Cortex of kidney (tissue), 1 donor: ENCODE measurements around the gene RNU1-2.
"Not testable (repeated sequence)": the region's sequence is repeated elsewhere in the genome, so short reads cannot be mapped to it uniquely, and the experiment has no call there.

ENCODE experiments used
- DNase-seq: peaks from one replicate; lab custom pipeline; 2025; lab: John Stamatoyannopoulos, UW

RNU1-2 gene

GRCh38 chr1:16895598-16896315 is at the start of gene RNU1-2:
Gene RNU1-2, plus strand, starts transcription at chr1:16895980.
- DNase-seq: not testable (repeated sequence)

DNA sequence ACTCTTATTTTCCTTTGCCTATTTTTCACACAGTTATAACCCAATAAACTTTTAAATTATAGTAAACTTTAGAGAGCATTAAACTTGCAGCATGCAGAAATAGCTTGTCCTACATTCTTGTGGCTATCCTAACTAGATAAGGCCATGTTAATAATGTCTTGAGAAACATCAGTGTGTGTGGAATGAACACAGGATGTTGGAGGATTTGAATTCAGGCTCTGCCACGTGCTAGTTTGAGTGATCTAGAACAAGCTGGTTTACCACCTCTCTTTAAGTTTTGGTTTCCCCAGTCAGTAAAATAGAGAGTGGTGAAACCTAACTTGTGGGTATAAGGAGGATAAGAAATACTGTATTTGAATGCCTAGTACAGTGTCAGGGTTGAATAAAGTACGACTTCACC is 39.6 kb upstream of the RNU1-2 start:
- DNase-seq: not testable (repeated sequence)

DNA sequence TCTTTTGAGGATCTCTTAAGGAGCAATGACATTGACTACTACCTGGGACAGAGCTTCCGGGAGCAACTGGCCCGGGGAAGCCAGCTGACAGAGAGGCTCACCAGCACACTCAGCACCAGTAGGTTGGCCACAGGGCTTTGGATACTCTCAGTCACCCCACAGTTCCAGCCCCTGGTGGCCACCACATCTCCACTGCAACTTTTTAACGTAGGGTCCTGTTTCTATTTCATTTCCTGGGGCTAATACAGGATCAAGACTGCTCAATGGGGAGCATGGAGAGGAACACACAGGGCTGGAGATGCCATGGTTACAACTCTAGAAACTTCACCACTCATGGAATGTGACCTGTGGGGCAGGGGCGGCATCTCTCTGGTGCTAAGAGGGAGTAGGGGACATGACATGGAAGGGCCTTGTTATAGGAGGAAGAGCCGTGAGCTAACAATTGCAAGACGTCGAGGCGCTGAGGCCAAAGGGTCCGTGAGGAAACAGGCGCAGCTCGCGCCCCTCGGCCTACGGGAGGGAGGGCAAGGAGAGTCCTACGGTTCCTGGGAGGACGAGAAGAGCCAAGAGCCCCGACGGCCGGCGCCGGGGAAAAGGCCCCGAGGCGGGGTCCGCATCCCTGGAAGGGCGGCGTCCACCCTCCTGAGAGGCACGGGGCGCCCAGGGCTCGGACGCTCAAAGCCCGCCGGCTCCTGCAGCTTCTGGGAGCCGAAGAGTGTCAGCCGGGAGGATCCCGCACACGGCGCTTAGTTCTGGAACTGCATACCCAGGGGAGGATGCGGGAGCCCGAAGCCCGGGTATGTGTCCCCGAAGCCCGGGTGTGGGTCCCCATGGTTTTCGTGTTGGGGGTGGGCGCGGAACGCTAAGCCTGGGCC is 36.4 kb upstream of the RNU1-2 start:
- not testable (repeated sequence) for DNase-seq

- not testable (repeated sequence) for DNase-seq
Measured at GRCh38 chr1:16860048-16860447, 35.7 kb upstream of the RNU1-2 start.

- DNase-seq: not testable (repeated sequence)
Measured at GRCh38 chr1:16861832-16862245, 33.9 kb upstream of the RNU1-2 start.

GRCh38 chr1:16862415-16862814 is 33.4 kb upstream of the RNU1-2 start:
- not testable (repeated sequence) for DNase-seq

- DNase-seq: not testable (repeated sequence)
Measured at GRCh38 chr1:16863024-16863423, 32.8 kb upstream of the RNU1-2 start.

DNA sequence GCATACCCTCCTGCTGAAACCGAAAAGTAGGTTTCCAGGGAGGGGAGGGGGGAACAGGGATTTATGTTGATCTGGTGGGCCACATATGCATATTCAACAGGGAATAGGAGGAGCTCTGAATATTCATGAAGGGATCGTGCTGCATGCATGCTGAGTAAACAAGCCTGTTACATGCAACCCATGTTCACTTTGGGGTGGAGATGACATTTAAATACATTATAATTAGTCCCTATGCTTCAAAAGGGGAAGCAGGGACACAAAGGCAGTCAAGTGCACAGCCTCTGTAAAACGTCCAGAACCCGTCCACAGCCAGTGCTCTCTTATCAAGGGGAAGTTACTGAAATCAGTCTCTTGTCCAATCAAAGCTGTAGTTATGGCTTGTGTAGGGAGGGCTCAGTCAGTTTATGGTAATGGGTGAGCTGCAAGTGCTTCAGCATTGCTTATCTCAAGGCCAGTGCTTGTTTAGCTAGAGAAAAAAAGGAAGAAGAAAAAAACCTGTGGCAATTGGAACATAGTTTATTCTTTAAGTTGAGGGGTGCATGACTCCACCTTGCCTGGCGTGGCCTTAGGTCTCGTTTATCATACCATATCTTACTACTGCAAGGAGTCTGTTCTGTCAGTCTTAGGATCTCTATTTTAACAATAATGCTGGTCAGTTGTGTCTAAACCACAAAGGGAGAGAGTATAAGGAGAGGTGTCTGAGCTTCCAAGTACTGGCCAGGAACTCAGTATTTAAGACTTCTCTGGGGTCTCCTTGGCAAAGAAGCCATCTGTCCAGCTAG is 28.7 kb upstream of the RNU1-2 start:
- DNase-seq: not testable (repeated sequence)

GRCh38 chr1:16868787-16869186 is 27.0 kb upstream of the RNU1-2 start:
- DNase-seq: not testable (repeated sequence)

GRCh38 chr1:16869996-16870395 is 25.8 kb upstream of the RNU1-2 start:
- DNase-seq: not testable (repeated sequence)

DNA sequence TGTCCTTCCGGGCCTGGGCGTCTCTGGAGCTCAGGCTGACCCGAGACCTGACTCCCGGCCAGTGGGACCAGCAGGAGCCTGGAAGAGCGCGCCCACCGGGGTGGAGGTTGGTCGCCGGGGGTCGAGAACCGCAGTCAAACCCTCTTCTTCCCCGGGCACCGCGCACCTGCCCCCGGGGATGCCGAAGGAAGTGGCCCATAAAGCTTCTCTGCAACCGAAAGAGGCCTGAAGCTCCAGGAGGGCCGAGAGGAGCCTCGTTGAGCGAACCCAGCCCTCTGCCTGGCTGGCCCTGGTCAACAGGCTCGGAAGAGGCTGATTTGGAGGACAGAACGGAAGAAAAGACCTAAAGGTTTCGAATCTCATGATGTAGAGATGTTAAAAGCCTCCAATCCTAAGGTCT is 24.6 kb upstream of the RNU1-2 start:
- not testable (repeated sequence) for DNase-seq

DNA sequence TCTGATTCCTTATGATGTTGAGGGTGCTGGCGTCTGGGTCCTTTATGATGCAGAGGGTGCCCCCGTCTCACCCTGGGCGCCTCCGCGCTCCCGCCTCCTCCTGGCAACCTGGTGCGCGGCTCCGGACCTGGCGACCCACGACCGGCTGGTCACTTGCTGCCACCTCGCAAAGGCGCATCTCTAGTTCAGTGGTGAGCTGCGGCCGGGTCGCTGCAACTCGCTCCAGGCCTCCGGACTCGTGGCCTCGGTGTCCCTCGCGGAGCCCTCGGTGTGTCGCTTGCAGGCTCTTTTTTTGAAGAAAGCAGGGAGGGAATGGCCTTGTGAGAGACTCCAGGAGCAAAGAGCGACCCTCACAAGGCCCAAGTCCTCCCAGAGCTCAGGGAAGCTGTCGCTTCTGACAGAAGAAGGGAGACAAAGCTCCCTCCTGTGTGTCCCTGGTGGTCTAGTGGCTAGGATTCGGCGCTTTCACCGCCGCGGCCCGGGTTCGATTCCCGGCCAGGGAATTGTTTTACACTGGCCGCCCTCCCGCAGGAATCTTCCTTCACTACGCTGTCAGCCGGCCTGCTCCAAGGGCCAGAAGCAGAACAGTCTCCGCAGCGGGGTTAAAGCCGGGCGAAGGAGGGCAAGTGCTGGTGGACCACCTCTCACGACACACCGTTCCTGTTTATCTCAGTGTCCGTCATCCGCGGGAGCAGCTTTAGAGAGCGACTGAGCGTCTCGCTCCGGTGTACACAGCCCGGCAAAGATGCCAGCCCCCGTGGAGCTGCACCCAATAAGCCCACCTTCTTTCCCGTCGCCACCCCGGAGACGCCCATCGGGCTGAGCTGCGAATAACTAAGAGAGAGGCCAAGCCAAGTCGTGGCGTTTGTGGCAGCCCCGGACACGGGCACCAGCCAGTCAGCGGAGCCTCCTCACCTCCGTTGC is 23.4 kb upstream of the RNU1-2 start:
- not testable (repeated sequence) for DNase-seq

DNA sequence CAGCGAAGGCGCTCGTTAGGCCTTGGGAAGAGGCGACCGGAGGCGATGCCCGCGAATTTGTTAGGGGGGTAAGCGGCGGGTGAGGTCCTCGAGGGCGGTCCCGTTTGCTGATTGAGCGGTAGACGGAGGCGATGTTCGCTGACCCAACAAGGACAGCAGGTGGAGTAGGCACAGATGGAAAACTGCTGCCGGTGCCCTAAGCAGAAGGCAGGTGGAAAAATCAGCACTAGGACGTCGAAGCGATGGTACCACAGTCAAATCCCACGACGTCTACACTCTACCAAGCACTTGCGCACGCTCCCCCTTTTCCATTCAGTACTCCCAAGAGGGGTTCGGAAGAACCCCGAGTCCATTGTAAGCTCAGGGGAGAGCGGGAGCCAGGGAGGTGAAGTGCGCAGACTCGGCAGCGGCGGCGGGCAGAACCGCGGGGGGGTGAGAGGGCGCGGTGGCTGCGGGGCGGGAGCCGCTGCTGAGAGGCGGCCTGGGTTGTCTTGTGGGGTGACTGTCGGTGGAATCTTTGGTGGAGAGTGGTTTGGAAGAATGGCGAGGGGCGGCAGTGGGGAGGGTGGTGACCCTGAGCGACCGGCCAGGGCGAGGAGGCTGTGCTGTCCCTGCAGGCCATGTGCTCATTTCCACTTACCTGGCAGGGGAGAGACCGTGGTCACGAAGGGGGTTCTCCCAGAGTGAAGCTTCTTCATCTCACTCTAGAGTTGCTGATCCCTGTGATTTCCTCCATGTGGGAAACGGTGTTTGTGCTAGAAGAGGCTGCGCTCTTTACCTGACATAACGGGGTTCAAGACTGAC is 22.5 kb upstream of the RNU1-2 start:
- not testable (repeated sequence) for DNase-seq

- not testable (repeated sequence) for DNase-seq
Measured at GRCh38 chr1:16874968-16875765, 20.6 kb upstream of the RNU1-2 start.

DNA sequence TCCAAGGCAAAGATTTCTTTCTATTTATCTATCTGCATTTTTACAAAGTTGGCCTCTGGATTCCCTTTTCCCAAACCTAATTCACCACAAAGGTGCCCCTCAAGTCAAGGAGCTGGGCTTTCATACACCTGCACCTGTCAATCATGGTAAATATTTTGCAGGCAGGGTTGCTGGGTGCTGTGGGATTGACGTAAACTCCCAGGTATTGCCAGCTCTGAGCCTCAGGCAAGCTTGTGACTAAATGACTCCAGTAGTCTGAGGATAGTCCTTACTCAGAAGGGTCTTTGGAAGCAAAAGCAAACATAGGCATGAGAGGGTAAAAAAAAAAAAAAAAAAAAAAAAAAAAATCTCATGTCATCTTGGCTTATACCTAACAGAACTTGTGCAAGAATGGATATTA is 14.0 kb upstream of the RNU1-2 start:
- not testable (repeated sequence) for DNase-seq

DNA sequence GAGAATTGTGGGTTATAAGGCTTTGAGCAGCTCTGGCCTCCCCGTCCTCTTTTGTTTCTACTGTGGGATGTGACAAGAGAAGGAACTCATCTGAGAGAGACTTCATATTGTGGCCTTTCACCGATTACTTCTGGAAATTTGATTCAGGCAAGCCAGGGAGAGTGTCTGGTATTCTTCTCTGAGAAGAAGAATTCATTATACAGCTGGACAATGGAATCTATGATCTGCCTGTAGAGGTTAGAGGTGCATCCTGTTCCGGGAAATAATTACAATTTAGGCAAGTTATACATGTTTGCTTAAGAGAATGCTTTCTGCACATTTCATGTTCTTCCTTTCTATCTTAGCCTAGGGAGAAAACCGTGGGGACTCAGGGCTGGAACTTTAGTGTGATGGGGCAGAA is 12.8 kb upstream of the RNU1-2 start:
- DNase-seq: no peak

DNA sequence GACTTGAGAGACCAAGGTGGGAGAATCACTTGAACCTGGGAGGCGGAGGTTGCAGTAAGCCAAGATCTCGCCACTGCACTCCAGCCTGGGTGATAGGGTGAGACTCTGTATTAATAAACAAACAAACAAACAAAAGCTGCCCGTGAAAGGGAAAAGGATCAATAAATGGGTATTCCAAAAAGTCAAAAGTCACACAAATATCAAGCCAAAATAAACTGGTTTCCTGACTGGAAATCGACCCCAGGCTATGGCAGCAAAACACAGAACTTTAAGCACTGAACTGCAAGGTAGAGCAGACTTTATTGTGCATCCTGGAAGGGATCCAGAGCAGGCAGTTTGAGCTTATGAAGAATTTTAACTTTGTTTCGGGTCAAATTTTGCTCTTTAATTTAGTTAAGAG is 11.3 kb upstream of the RNU1-2 start:
- DNase-seq: not testable (repeated sequence)

DNA sequence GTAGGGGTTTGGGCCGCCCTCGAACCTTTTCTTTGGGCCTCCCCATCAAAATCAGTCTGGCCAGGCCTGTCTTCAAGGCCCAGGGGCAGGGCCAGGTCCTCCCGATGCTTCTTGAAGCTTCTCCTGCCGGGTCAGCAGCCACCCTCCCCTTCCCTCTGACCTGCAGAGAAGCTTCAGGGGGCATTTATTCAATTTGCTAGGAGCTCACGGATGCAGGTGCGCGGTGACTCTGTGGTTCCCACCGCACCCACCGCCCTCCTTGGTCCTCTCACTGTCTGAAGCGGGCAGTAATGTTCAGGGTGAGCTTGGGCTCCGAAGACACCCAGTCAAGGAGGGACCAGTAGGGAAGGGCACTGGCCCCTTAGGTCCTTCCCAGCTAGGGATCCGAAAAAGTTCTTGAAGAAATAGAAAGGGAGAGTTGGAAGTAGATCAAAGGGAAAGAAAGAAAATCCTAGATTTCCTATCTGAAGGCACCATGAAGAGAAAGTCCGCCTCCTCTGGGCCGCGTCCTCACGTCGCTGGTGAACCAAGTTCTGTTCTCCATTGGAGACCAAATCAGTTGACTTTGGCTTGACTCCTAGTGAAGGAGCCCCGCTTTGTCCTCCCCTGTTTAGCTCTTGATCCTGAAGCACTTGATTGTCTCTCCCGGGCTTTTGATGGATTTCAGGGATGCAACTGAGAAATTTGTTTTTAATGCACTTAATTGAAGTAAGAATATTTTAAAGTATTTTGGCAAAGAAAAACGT is 8.7 kb upstream of the RNU1-2 start:
- no peak for DNase-seq
